NCI-H2196 (cell line): Measurements from ENCODE around the gene PAQR5.
"Not testable (repeated sequence)": the region's sequence is repeated elsewhere in the genome, so short reads cannot be mapped to it uniquely, and the experiment has no call there.

Experiments used
- DNase-seq: peaks from one replicate; lab custom pipeline; 2025; ENCODE audit not compliant: unreplicated experiment; lab: John Stamatoyannopoulos, UW

Gene PAQR5

DNA sequence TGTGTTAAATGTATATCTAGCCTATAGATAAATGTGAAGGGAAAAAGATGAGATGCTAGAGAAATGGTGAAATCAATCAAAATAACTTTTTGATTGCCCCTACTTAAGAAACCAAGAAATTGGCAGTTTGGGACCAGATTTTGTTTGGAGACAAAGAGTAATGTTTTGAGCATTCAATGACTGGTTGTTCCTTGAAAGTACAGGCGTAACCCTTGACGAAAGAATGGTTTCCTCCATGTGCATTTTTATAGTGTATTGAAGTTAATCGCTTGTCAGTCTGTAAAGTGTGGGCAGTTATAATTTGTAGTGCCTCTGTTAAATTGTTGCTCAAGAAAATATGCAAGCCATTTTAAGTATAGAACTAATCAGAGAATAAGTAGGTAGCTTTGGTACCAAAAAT is 116.7 kb downstream of the PAQR5 start:
- DNase-seq, result no peak

- DNase-seq, result no peak
Observed at GRCh38 chr15:69417581-69417980, 118.9 kb downstream of the PAQR5 start.

DNA sequence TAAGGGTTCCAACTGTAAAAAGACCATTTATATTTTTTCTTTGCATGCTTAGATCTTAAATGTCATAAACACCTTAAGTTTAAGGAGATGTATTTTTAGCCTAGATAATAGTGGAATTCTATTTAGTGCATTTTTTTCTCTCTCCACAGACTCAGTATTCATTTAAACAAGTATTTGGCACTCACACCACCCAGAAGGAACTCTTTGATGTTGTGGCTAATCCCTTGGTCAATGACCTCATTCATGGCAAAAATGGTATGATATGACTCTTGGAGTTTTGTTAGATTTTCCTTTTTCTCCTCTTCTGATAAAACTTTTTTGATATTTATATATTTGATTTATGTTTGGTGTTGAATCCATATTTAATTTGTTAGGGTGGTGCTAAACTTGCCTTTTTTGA is 122.8 kb downstream of the PAQR5 start:
- DNase-seq, result no peak

DNA sequence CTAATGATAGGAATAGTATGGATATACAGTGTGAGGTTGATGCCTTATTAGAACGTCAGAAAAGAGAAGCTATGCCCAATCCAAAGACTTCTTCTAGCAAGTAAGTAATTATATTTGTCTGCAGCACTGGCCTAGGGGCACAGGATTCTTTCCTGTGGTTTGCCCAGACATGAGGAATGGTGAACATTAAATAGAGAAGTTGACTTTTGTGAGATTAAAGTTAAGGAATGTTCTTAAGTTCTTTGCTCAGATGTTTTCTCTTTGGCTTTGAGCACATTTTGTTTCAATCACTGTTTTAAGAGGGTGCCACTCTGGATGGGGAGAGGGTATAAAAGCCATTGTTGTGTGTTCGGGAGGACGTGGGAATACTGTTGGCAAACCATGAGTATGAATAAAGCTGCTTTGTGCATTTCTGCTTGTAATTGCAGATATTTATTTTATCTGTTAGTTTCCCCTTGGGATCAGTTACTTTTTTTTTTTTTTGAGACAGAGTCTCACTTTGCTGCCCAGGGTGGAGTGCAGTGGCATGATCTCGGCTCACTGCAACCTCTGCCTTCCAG is 123.7 kb downstream of the PAQR5 start:
- no peak for DNase-seq

GRCh38 chr15:69424001-69424400 is 125.3 kb downstream of the PAQR5 start:
- DNase-seq, result no peak

GRCh38 chr15:69424748-69425413 is 126.2 kb downstream of the PAQR5 start:
- DNase-seq, result no peak

- DNase-seq, result no peak
Observed at GRCh38 chr15:69433831-69434230, 135.1 kb downstream of the PAQR5 start.

GRCh38 chr15:69434238-69434637 is 135.5 kb downstream of the PAQR5 start:
- DNase-seq, result no peak

- no peak for DNase-seq
Observed at GRCh38 chr15:69434679-69435078, 136.0 kb downstream of the PAQR5 start.

- no peak for DNase-seq
Observed at GRCh38 chr15:69435985-69436384, 137.3 kb downstream of the PAQR5 start.

GRCh38 chr15:69436951-69437350 is 138.2 kb downstream of the PAQR5 start:
- no peak for DNase-seq

DNA sequence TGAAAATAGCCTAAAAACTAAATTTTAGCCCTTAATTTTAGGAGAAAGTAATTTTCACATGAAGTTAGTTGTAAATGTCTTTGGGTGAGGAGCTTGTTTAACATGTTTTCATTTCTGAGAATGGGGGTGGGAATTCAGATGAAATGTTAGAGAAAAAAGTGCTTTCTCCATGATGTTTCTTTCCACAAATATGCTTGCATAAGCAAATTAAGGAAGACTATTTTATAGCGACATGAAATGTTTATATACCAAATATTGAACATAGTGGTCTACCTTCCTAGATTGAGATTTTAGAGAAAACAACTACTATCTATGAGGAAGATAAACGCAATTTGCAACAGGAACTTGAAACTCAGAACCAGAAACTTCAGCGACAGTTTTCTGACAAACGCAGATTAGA is 140.9 kb downstream of the PAQR5 start:
- no peak for DNase-seq

- DNase-seq, result no peak
Observed at GRCh38 chr15:69443032-69443611, 144.4 kb downstream of the PAQR5 start.

GRCh38 chr15:69444686-69445085 is 146.0 kb downstream of the PAQR5 start:
- no peak for DNase-seq

DNA sequence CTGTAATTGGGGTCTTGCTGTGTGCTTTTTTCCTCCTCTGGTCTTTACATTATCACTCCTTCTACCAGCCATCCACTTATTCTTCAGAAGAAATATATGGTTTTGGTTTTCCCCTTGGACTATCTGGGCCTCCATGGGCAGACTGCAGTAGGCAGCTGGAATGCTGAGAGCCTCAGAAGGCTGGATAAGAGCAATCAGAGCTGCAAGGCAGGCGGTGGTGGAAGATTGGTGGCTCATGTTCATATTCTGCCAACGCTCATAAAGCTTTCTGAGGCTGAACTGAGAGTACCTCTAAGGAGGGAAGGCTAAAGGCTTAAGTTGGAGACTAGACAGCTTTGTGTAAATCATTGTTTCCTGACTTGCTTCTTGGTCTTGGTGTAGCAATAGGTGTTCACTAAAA is 148.2 kb downstream of the PAQR5 start:
- DNase-seq, result no peak

GRCh38 chr15:69450221-69450620 is 151.5 kb downstream of the PAQR5 start:
- DNase-seq, result not testable (repeated sequence)

DNA sequence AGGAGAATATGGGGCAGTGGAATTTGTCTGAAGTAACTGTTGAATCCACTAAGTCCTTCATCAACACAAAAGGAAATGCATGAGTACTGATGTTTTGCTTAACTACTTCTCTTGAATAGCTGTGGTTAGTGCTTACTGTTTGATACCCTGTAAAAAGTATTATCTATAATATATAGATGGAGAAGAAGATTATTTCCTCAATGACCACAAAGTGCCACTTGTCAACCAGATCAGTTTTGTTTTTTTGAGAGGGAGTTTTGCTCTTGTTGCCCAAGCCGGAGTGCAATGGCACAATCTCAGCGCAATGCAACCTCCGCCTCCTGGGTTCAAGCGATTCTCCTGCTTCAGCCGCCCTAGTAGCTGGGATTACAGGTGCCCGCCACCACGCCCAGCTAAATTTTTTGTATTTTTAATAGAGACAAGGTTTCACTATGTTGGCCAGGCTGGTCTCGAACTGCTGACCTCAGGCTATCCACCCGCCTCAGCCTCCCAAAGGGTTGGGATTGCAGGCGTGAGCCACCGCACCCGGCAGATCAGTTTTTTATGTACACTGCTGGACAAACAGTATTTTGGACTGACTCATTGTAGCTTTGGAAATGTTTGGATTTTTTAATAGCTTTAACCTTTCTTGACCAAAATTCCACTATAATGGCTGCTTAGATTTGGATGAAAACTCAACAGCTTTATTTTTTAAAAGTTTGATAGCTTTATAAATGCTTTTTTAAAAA is 152.4 kb downstream of the PAQR5 start:
- DNase-seq, result no peak

GRCh38 chr15:69451951-69452691 is 153.4 kb downstream of the PAQR5 start:
- DNase-seq, result peak; percentile 49

- peak; percentile 88 for DNase-seq
Observed at GRCh38 chr15:69452692-69453521, 154.2 kb downstream of the PAQR5 start, which contains the start of gene RPLP1. Gene RPLP1 (plus strand): TSS chr15:69452818. CDS start chr15:69452949, 131 bp downstream.

GRCh38 chr15:69454953-69455352 is 156.2 kb downstream of the PAQR5 start:
- no peak for DNase-seq
